Mesodermal cell (in vitro differentiated cells): ENCODE data around the gene LILRB4.

ENCODE experiments used
- H3K27ac ChIP-seq: 2 replicates; pipeline ENCODE4 v1.7.0; 2013; ENCODE audit warnings: mild to moderate bottlenecking, low read depth, low read length, moderate library complexity; ENCODE audit not compliant: severe bottlenecking
- H3K36me3 ChIP-seq: 2 replicates; pipeline ENCODE4 v1.7.1; 2013; ENCODE audit warnings: mild to moderate bottlenecking, low read length, moderate library complexity; ENCODE audit not compliant: control insufficient read depth, insufficient read depth
- H3K4me1 ChIP-seq: one replicate; pipeline ENCODE4 v1.7.1; 2013; ENCODE audit warnings: mild to moderate bottlenecking, low read length; ENCODE audit not compliant: insufficient read depth, control insufficient read depth, poor library complexity, severe bottlenecking
- H3K4me3 ChIP-seq: 2 replicates; pipeline ENCODE4 v1.7.0; 2013; ENCODE audit warnings: low read length, control low read depth, mild to moderate bottlenecking; ENCODE audit not compliant: insufficient read depth, poor library complexity, severe bottlenecking; ENCODE audit errors: extremely low read depth
- H3K9me3 ChIP-seq: 2 replicates; pipeline ENCODE4 v1.7.1; 2013; ENCODE audit warnings: mild to moderate bottlenecking, low read length, moderate library complexity; ENCODE audit not compliant: control insufficient read depth
- WGBS, 2 experiments: methylation state at CpG; one replicate each; pipeline ENCODE4 v1.1.5; 2013; ENCODE audit warnings: missing lambda C conversion rate in 2 of 2; ENCODE audit not compliant: insufficient coverage in 2 of 2; 5-methylcytosine and 5-hydroxymethylcytosine counted together

Gene LILRB4

DNA sequence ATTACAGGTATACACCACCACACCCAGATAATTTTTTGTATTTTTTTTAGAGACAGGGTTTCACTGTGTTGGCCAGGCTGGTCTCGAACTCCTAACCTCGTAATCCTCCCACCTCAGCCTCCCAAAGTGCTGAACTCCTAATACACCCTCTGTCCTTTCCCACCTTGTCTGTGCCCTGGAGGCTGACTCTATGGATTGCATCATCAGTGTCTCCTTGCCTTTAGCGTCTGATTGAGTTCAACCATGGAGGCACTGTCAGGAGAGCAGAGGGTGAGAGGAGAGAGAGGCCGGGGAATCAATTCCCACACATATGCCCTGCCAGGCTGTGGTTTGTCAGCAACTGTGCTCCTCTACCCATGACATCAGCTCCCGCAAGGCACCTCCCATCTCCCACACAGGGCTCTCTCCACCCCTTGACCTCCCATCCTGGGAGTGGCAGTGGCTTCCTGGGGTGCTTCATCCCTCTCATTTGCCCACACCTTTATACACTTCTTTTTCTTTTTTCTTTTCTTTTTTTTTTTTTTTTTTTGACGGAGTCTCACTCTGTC, 12.6 kb upstream of the LILRB4 start:
- no peaks in the 10 kb centered on the region for H3K36me3 ChIP-seq
- no peaks in the 10 kb centered on the region for H3K4me1 ChIP-seq
- H3K4me3 ChIP-seq: no peak overlapping the region
- H3K27ac ChIP-seq: no peak overlapping the region
- WGBS, 2 experiments: 71 to 85% methylated on average over 3 to 4 of the region's 6 CpGs
- H3K9me3 ChIP-seq: peaks cover 50% of the 10 kb centered on the region

DNA sequence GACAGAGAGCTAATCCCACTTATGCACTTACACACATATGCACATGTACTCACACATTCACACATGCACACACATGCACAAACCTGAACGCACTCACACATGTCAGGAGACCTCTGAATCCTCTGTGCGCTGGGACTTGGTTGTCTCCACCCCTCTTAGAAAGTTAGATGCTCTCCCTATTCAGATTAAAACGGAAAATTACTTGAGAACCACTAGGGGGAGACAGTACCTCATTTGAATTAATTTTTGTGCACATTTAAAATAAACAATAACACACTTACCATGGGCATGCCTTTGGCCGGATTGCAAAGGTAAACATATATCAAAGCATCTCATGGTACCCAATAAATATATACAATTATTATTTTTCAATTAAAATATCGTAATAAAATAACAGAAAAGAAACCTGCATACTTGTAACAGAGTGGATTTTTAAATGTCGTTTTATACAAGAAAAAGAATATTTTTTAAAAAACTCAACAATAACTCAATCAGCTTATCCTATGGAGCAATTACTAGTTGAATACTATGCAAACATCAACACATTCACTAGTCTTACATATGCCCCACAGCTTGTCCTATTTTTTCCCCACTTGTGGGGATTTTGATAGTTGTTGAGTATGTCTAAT, 9.5 kb upstream of the LILRB4 start:
- no peak overlapping the region for H3K4me3 ChIP-seq
- H3K9me3 ChIP-seq: peaks cover 47% of the 10 kb centered on the region
- WGBS, 2 experiments: 37 to 46% methylated on average over 3 of the region's 6 CpGs

DNA sequence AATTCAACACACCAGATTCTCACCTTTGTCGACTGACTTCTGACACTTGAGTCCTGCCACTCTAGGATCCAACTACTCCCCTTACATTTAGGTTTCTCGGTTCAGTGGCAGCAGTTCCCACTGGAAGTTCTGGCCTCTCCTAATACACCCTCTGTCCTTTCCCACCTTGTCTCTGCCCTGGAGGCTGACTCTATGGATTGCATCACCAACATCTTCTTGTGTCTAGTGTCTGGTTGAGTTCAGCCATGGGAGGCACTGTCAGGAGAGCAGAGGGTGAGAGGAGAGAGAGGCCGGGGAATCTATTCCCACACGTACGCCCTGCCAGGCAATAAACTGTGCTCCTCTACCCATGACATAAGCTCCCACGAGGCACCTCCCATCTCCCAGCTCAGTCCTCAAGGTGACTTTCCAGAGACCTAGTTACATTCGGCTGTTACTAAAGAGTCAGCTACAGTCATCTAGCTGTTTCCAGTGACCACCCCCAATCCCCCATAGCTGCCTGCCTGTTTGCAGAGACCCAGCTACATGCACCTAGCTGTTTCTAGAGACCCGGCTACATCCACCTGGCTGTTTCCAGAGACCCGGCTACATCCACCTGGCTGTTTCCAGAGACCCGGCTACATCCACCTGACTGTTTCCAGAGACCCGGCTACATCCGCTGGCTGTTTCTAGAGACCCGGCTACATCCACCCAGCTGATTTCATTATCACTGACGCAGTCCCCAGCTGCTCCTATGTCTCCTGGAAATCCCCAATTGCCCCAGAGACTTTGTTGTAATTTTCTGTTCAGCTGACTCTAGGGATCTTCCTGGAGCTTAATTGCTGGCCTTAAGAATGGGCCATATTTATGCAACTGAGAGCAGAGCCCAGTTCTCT, 8.1 kb upstream of the LILRB4 start:
- Histone ChIP-seq H3K27ac (no peak overlapping the region), H3K9me3 (peaks cover 50% of the 10 kb centered on the region), H3K4me1 (no peaks in the 10 kb centered on the region), H3K36me3 (no peaks in the 10 kb centered on the region), H3K4me3 (no peak overlapping the region)
- 76 to 80% methylated on average over 10 to 11 of the region's 14 CpGs for WGBS, 2 experiments

More for the DNA sequence above, 9.5 kb upstream of the LILRB4 start:
- Histone ChIP-seq H3K36me3 (no peaks in the 10 kb centered on the region), H3K4me1 (no peaks in the 10 kb centered on the region), H3K27ac (no peak overlapping the region)

DNA sequence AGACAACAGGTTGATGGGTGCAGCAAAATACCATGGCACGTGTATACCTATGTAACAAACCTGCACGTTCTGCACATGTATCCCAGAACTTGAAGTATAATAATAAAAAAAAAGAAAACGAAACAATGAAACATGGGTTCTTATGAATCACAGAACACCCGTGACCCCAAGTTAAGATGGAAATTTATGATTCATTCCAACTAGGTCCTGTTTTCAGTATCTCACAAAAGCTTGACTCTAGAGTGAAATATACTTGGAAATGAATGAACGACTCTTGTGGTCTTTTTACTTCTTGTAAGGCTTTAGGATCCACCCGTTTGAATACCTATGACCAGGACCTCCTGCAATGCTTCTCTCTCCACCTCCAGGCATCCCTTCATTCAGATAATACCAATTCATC, 3.5 kb upstream of the LILRB4 start:
- Histone ChIP-seq H3K4me1 (no peaks in the 10 kb centered on the region), H3K9me3 (peaks cover 66% of the 10 kb centered on the region), H3K27ac (no peak overlapping the region), H3K4me3 (no peak overlapping the region), H3K36me3 (no peaks in the 10 kb centered on the region)
- WGBS, 2 experiments: 64 to 75% methylated on average over 1 to 3 of the region's 6 CpGs

DNA sequence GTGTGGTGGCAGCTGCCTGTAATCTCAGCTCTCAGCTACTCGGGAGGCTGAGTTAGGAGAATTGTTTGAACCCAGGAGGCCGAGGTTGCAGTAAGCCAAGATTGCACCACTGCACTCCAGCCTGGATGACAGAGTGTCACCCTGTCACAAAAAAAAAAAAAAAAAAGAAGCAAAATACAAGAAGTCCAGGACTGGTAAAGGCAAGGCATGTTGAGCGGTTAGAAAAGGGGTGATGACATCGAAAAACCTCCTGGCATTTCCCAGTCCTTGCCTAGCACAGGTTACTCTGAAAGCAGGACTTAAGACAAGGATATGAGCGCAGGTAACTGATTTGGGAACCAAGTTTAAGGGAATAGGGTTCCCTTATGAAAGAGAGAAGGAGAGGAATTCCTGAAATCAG, 2.5 kb upstream of the LILRB4 start:
- H3K4me1 ChIP-seq: no peaks in the 10 kb centered on the region
- H3K4me3 ChIP-seq: no peak overlapping the region
- WGBS, 2 experiments: 71 to 81% methylated on average over 2 to 4 of the region's 5 CpGs
- H3K9me3 ChIP-seq: peaks cover 66% of the 10 kb centered on the region
- H3K36me3 ChIP-seq: no peaks in the 10 kb centered on the region
- no peak overlapping the region for H3K27ac ChIP-seq

DNA sequence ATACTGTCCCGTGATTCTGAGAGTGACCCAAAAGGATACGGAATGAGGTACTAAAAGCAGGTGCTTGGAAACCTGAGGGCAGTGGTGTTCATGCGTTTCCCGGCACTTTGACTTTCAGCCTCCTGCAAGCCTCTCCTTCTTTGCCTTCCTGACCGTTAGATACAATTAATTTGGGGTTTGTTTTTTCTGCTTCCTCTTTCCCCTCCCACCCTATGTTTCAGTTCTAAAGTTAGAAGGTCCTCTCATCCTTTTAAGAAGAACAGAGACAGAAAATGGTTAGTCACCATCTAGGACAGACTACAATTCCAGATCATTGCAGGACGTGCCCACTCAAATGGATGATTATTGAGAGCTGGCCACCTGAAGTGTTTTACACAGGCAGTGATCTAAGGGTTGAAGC, 1.8 kb upstream of the LILRB4 start:
- no peaks in the 10 kb centered on the region for H3K4me1 ChIP-seq
- H3K27ac ChIP-seq: no peak overlapping the region
- 58 to 73% methylated on average over 3 to 4 of the region's 6 CpGs for WGBS, 2 experiments
- H3K36me3 ChIP-seq: no peaks in the 10 kb centered on the region
- H3K4me3 ChIP-seq: no peak overlapping the region
- H3K9me3 ChIP-seq: peaks cover 71% of the 10 kb centered on the region

DNA sequence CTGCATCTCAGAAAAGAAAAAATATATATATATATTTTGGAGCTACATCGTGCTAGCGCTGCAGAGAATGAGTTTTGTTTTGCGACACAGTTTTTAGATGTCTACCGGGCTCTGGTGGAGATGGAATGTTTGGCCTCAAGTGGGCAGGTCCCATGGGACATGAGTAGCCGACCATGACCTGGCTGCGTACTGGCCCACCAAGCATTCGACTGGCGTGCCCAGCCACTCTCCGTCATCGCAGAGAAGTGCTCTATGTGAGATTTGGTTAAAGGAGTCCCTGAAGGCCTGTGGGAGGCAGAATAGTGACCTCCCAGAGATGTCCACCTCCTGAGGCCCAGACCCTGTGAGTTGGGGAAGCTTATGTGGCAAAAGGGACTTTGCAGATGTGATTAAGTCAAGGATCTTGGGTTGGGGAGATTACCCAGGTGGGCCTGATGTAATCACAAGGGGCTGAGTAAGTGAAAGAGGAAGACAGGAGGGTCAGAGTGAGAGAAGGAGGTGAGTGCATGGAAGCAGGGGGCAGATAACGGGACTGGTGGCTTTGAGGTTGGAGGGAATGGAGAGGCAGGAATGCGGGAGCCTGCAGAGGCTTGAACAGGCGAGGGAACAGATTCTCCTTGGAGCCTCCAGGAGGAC, 821 bp upstream of the LILRB4 start:
- Histone ChIP-seq H3K9me3 (peaks cover 79% of the 10 kb centered on the region), H3K36me3 (no peaks in the 10 kb centered on the region), H3K4me3 (no peak overlapping the region), H3K4me1 (no peaks in the 10 kb centered on the region), H3K27ac (no peak overlapping the region)
- 81 to 85% methylated on average over 12 of the region's 13 CpGs for whole genome bisulfite sequencing, 2 experiments

DNA sequence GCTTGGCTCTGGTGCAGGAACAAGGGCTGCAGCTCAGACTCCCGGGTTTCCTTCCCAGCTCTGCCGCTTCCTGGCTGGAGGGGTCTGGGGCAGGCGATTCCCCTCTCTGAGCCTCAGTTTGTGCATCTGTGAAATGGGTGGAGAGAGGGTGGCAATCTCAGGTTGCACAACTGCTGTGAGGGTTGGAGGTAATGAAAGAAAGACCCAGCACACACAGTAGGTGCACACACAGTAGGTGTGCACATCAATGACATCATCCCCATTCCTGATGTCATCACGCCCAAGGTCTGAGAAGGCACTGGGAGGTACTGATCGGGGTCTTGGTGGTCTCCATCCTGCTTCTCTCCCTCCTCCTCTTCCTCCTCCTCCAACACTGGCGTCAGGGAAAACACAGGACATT, 2.7 kb downstream of the LILRB4 start:
- Histone ChIP-seq H3K4me1 (no peaks in the 10 kb centered on the region), H3K4me3 (no peak overlapping the region), H3K36me3 (no peaks in the 10 kb centered on the region), H3K9me3 (peaks cover 67% of the 10 kb centered on the region), H3K27ac (no peak overlapping the region)
- 74 to 80% methylated on average over 2 to 4 of the region's 6 CpGs for WGBS, 2 experiments

DNA sequence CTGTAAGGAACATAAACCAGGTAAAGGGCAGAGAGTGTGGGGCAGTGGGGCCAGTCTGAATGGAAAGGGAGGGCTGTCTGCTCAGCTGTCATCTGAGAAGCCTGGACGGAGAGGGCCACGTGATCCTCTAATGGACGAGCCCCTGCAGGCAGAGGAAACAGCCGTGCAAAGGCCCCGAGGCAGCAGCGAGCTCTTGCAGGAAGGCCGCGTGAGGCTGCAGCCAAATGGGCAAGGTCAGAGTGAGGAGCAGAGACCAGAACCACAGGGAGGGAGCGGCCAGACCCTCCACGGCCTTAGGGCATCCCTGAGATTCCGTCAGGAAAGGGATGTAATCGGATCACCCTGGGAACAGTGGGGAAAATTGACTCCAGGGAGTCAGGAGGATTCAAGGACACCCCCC, 4.4 kb downstream of the LILRB4 start:
- WGBS, 2 experiments: 68 to 86% methylated on average over 10 to 11 of the region's 12 CpGs
- H3K27ac ChIP-seq: no peak overlapping the region
- no peak overlapping the region for H3K4me3 ChIP-seq
- H3K9me3 ChIP-seq: peaks cover 65% of the 10 kb centered on the region
- H3K36me3 ChIP-seq: no peaks in the 10 kb centered on the region
- H3K4me1 ChIP-seq: no peaks in the 10 kb centered on the region

DNA sequence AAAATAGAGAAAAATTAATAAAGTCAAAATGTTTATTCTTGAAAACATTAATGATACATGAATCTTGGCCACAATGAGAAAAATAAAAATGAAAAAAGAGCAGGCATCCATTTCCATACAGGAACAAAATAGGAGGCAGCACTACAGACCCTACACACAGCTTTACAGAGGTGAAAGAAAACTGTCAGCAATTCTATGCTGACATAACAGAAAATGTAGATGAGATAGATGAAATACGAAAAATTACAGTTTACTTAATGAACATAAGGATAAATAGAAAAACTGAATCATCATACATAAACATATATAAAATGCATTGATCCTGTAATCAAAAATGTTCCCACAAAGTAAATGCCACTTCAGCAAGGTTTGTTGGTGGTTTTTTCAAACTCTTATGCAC, 5.6 kb downstream of the LILRB4 start:
- WGBS, 2 experiments: no CpG with 5 or more reads among the region's 1 CpG
- Histone ChIP-seq H3K27ac (no peak overlapping the region), H3K36me3 (no peaks in the 10 kb centered on the region), H3K9me3 (peaks cover 66% of the 10 kb centered on the region), H3K4me1 (no peaks in the 10 kb centered on the region), H3K4me3 (no peak overlapping the region)
